GM21367 (cell line): ENCODE data around the gene TPI1.

Experiments used
- ATAC-seq: cut with Tn5 transposase; IDR thresholded peaks from one replicate; pipeline ENCODE4 v1.9.1; 2021; ENCODE audit not compliant: unreplicated experiment

The TPI1 gene

GRCh38 chr12:6828781-6829535 is 38.4 kb upstream of the TPI1 start:
- no peak for ATAC-seq

GRCh38 chr12:6829536-6830220 is 37.7 kb upstream of the TPI1 start:
- no peak for ATAC-seq

DNA sequence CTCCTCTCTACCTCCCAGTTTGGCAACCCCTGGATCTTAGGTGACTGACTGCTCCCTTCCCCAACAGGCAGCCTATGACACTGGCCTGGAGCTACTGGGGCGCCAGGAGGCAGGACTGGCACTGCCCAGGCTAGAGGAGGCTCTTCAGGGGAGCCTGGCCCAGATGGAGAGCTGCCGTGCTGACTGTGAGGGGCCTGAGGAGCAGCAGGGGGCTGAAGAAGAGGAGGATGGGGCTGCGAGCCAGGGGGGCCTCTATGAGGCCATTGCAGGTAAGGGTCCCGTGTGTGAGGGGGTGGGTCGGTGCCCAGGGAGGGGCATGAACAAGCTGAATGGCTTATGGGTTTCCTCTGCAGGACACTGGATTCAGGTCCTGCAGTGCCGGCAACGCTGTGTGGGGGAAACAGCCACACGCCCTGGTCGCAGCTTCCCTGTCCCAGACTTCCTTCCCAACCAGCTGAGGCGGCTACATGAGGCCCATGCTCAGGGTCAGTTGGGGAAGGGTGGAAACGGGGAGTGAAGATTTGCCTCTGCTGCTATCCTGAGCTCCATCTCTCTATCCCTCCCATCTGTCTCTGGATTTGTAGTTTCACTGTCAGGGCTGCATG is 36.9 kb upstream of the TPI1 start:
- no peak for ATAC-seq

DNA sequence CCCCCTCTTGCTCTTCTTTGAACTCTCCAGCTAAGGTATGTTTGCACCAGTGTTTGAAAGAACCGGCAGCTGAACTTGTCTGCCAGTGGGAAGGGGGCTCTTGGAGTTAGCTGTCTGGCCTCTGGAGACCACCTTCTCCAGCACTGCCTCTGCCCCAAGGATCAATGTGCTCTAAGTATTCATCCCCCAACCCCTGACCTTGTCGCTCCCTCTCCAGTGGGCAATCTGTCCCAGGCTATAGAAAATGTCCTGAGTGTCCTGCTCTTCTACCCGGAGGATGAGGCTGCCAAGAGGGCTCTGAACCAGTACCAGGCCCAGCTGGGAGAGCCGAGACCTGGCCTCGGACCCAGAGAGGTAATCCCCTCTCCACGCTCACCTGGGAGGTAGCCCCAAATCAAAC is 36.3 kb upstream of the TPI1 start:
- ATAC-seq = no peak

DNA sequence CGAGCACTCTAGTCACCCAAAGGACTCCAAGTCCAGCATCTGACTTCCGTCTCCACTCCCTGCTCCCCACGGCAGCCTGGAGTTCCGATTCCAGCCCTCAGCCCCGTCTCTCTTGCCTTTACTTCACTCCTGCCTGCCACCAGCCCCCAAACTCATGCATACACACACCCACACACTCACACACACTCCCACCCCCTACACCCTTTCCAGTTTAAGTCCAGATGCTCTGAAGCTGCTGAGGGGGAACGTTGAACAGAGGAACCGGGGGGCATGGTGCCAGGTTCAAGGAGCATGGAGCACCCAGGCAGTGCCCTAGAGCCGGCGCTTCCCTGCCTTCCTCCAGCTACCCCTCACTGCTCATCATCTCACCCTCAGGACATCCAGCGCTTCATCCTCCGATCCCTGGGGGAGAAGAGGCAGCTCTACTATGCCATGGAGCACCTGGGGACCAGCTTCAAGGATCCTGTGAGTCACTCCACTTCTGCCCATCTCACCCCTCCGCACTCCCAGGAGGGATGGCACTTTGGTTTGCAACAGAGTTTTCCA is 35.8 kb upstream of the TPI1 start:
- ATAC-seq = no peak

GRCh38 chr12:6832125-6832524 is 35.2 kb upstream of the TPI1 start:
- no peak for ATAC-seq

GRCh38 chr12:6833189-6833890 is 34.0 kb upstream of the TPI1 start:
- no peak for ATAC-seq

GRCh38 chr12:6834254-6834653 is 33.1 kb upstream of the TPI1 start:
- no peak for ATAC-seq

GRCh38 chr12:6834873-6835272 is 32.5 kb upstream of the TPI1 start:
- ATAC-seq = no peak

- ATAC-seq = no peak
These were observed 30.5 kb upstream of the TPI1 start for GRCh38 chr12:6836851-6837250.

DNA sequence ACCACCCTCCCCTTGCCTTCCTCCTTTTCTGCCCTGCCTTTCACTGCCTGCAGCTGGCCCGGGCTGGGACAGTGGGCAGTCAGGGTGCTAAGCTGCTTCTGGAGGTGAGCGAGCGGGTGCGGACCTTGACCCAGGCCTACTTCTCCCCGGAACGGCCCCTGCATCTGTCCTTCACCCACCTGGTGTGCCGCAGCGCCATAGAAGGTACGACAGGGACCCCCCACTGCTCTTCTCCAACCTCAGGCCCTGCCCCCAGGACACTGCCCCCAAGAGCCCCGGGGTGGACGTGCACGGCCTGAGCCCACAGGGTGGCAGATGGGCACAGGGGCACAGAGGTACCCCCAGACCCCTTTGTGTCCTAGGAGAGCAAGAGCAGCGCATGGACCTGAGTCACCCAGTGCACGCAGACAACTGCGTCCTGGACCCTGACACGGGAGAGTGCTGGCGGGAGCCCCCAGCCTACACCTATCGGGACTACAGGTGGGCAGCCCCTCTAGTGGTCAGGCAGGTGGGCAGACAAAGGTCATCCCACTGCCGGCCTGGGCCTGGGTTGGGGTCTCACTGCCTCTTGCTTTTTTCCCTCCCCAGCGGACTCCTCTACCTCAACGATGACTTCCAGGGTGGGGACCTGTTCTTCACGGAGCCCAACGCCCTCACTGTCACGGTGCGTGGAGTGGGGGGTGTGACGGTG is 29.8 kb upstream of the TPI1 start:
- ATAC-seq = no peak

DNA sequence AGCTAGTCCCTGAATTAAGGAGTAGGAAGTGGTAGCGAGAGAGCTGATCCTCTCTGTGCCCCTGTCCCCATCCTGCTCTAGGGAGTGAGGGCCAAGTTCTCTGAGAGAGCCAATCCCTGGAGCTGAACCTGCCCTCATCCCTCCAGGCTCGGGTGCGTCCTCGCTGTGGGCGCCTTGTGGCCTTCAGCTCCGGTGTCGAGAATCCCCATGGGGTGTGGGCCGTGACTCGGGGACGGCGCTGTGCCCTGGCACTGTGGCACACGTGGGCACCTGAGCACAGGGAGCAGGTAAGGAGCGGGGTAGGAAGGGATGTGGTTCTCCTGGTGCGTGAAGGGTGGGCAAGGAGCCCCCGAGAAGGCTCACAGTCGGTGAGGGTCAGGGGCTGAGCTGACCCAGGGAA is 28.5 kb upstream of the TPI1 start:
- no peak for ATAC-seq

DNA sequence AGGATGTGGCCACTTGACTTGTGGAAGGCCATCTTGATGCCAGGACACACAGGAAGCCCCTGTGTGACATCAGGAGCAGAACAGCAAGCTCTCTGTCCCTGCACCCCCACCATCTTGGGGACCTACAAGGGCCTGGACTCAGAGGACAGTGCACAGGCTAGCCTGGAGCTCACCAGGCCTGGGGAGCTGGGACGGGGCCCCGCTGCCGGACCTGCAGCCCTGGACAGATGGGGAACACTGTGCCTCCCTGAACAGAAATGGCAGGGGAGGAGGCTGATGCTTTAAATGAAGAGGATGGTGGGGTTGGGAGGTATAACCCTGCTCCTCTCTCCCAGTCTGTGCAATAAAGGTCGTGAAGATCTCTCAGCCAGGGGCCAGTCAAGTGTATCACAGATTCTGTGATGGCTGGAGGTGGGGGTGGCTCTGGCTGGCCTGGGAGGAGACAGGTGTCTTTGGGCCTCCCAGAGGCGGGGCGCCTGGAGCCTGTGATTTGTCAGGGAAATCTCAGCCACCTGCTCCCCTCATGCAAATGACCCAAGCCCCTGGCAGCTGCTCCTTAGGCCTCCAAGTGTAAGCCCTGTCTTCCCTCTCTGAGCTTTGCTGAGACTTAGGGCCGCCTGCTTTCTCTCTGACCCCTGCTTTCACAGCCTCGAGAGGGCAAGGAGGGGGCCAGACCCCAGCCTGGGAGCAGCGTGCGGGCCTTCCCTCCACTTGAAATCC is 27.7 kb upstream of the TPI1 start:
- ATAC-seq = peak; percentile 52

GRCh38 chr12:6840330-6840729 is 27.0 kb upstream of the TPI1 start:
- no peak for ATAC-seq

- no peak for ATAC-seq
These were observed 26.4 kb upstream of the TPI1 start, which contains the start of gene GNB3 for GRCh38 chr12:6840761-6841515. Gene GNB3 (plus strand): TSS chr12:6840925. CDS start chr12:6841288, 363 bp downstream.

DNA sequence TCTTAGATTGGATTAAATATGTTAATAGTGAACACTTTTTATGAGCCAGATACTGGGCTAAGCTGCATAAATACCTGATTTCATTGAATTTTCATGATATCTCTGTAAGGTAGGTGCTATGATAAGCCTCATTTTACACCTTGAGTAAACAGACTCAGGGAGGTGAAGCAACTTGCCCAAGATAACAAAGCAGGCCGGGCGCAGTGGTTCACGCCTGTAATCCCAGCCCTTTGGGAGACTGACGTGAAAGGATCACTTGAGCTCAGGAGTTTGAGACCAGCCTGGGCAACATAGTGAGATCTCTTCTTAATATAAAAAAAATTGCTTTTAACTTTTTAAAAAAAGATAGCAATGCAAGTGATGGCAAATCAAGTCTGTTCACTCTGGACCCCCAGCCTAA is 25.3 kb upstream of the TPI1 start:
- no peak for ATAC-seq

DNA sequence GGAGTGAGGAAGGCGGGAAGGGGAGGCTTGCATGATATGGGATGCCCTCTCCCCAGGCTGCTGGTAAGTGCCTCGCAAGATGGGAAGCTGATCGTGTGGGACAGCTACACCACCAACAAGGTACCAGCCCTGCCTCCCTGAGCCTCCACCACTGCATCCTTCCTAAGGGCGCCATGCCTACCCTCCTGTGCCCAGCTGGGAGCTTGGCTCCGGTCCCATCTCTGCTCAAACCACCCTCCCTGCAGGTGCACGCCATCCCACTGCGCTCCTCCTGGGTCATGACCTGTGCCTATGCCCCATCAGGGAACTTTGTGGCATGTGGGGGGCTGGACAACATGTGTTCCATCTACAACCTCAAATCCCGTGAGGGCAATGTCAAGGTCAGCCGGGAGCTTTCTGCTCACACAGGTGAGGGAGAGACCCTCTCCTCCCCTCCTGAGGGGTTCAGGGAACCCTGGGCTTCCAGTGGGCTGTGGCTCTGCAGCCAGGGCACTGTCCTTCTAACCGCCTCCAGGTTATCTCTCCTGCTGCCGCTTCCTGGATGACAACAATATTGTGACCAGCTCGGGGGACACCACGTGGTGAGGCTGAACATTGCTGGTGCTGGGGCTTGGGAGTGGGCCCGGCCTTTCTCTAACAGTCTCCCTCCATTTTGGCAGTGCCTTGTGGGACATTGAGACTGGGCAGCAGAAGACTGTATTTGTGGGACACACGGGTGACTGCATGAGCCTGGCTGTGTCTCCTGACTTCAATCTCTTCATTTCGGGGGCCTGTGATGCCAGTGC is 24.0 kb upstream of the TPI1 start:
- no peak for ATAC-seq

DNA sequence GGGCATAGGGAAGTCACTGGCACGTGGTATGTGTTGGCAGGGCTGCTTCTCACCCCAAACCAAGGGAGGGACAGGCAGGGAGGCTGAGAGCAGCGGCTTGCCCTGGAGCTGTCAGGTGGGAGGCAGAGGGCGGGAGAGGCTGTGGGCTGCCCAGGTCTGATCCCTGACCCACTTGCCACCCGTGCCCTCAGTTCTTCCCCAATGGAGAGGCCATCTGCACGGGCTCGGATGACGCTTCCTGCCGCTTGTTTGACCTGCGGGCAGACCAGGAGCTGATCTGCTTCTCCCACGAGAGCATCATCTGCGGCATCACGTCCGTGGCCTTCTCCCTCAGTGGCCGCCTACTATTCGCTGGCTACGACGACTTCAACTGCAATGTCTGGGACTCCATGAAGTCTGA is 21.9 kb upstream of the TPI1 start:
- ATAC-seq = no peak
